Esophagus (tissue), 2 donors: ENCODE results near the gene PRCC. TPM values are rescaled to one million over a fixed set of nuclear protein-coding genes. Genes with fewer than 3 reads are reported as not detected.
A peak's percentile ranks its signal among the peaks of the same experiment; 100 is the strongest.

ENCODE experiments used
- H3K27ac ChIP-seq, 2 donors: one replicate each; pipeline ENCODE4 v1.5.1; 2013; ENCODE audit warnings: low read depth in 2 of 2, mild to moderate bottlenecking in 2 of 2, inconsistent platforms in 1 of 2, low read length in 1 of 2, moderate library complexity in 1 of 2
- H3K27me3 ChIP-seq, 2 donors: one replicate each; pipeline ENCODE4 v1.6.1; 2013; ENCODE audit warnings: low read length in 2 of 2, control low read depth in 1 of 2, mild to moderate bottlenecking in 1 of 2; ENCODE audit not compliant: insufficient read depth in 2 of 2, control insufficient read depth in 1 of 2
- H3K36me3 ChIP-seq, 2 donors: one replicate each; pipeline ENCODE4 v1.6.1; 2013; ENCODE audit warnings: low read length in 1 of 2; ENCODE audit not compliant: control insufficient read depth in 2 of 2, insufficient read depth in 2 of 2
- H3K4me1 ChIP-seq, 2 donors: one replicate each; pipeline ENCODE4 v1.6.1; 2013; ENCODE audit warnings: low read length in 1 of 2; ENCODE audit not compliant: control insufficient read depth in 2 of 2, insufficient read depth in 2 of 2
- H3K4me3 ChIP-seq, 2 donors: one replicate each; pipeline ENCODE4 v1.5.1; 2013; ENCODE audit warnings: low read length in 2 of 2, mild to moderate bottlenecking in 2 of 2, low read depth in 1 of 2, moderate library complexity in 1 of 2
- H3K9me3 ChIP-seq, 2 donors: one replicate each; pipeline ENCODE4 v1.6.1; 2013; ENCODE audit warnings: mild to moderate bottlenecking in 2 of 2, low read depth in 1 of 2, low read length in 1 of 2, moderate library complexity in 1 of 2; ENCODE audit not compliant: control insufficient read depth in 2 of 2, insufficient read depth in 1 of 2
- WGBS, 2 donors: extraction: QIAGEN DNeasy Blood & Tissue Kit; methylation state at CpG; one replicate each; pipeline ENCODE4 v1.1.7; 2013; 5-methylcytosine and 5-hydroxymethylcytosine counted together
- polyA plus RNA-seq, 2 donors: library from polyadenylated mRNA; stranded (reverse); fragments of 200-250 nt; gene quantifications; one replicate each; pipeline ENCODE4 v1.2.3, GENCODE V29; 2013
- donor health status: healthy with polysubstance abuse.
- donor health status: Bipolar disorder and iron deficiency.

PRCC gene, protein sequence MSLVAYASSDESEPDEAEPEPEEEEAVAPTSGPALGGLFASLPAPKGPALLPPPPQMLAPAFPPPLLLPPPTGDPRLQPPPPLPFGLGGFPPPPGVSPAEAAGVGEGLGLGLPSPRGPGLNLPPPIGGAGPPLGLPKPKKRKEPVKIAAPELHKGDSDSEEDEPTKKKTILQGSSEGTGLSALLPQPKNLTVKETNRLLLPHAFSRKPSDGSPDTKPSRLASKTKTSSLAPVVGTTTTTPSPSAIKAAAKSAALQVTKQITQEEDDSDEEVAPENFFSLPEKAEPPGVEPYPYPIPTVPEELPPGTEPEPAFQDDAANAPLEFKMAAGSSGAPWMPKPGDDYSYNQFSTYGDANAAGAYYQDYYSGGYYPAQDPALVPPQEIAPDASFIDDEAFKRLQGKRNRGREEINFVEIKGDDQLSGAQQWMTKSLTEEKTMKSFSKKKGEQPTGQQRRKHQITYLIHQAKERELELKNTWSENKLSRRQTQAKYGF
- polyA plus RNA-seq: 10 to 100 TPM; 36.6 to 41.8 TPM

GRCh38 chr1:156767101-156767878 lies at the start of gene PRCC:
TSS of gene PRCC (plus strand) at chr1:156767535. CDS start at chr1:156767772, 237 bp downstream.
- WGBS, 2 donors: 0% methylated on average over 42 to 50 of the region's 50 CpGs
- Histone ChIP-seq H3K9me3 (no peaks in the 10 kb centered on the region), H3K27me3 (no peaks in the 10 kb centered on the region), H3K36me3 (no peaks in the 10 kb centered on the region), H3K4me3 (peak within 1 kb of the TSS; percentile 91 to 94), H3K27ac (peak within 1 kb of the TSS; percentile 94 to 97), H3K4me1 (peaks cover 2 to 5% of the 10 kb centered on the region in 2 donors)

DNA sequence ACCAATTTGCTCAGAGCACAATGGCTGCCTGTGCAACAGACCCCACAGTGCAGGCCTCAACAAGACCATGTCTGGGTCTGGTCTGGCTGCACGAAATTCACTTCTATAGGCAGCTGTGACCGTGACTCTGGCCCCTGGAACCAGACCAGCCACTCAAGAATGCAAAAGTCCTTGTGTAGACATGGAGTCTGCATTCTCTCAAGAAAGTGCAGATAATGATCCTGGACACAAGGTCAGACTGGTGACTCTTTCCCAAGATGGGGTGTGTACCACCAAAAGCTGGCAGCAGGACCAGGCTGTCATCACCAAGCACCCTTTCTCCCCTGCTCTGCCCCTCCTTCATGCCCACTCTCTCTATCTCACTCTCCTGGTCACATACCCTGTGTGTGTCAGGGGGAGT lies 46.2 kb upstream of the PRCC start:
- H3K36me3 ChIP-seq: peaks cover 19 to 26% of the 10 kb centered on the region in 2 donors
- WGBS, 2 donors: 76 to 87% methylated on average over 2 of the region's 2 CpGs

DNA sequence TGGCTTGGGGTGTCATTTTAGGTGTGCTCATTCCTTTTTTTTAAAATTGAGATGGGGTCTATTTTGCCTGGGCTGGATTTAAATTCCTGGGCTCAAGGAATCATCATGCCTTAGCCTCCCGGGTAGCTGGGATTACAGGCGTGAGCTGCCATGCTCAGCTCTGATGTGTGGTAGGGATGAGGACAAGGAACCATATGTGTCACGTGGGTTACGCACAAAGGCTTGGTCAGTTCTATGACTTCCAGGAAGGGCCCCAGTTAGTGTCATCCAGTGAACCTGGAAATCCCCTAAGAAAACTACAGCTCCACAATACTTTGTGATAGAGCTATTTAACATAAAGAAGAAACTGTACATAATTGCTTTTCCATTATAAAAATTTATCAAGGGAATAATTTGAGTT lies 45.8 kb upstream of the PRCC start:
- H3K36me3 ChIP-seq: peaks cover 19 to 26% of the 10 kb centered on the region in 2 donors

More for the DNA sequence above, 46.2 kb upstream of the PRCC start:
- H3K27ac ChIP-seq: no peak overlapping the region
- H3K4me3 ChIP-seq: no peak overlapping the region
- no peaks in the 10 kb centered on the region for H3K27me3 ChIP-seq
- peaks cover 0 to 8% of the 10 kb centered on the region in 2 donors for H3K4me1 ChIP-seq
- no peaks in the 10 kb centered on the region for H3K9me3 ChIP-seq

GRCh38 chr1:156725683-156726280 lies 41.6 kb upstream of the PRCC start:
- no peaks in the 10 kb centered on the region for H3K27me3 ChIP-seq
- no peaks in the 10 kb centered on the region for H3K9me3 ChIP-seq
- peak overlapping the region in 1 of 2 donors; percentile 69 for H3K27ac ChIP-seq
- WGBS, 2 donors: 11 to 12% methylated on average over 18 of the region's 18 CpGs
- peaks cover 3 to 11% of the 10 kb centered on the region in 2 donors for H3K4me1 ChIP-seq
- peak overlapping the region; percentile 32 to 99 for H3K4me3 ChIP-seq
- H3K36me3 ChIP-seq: peaks cover 21 to 24% of the 10 kb centered on the region in 2 donors

More for the DNA sequence above, 45.8 kb upstream of the PRCC start:
- H3K4me1 ChIP-seq: peaks cover 0 to 8% of the 10 kb centered on the region in 2 donors
- no peaks in the 10 kb centered on the region for H3K9me3 ChIP-seq
- WGBS, 2 donors: 80 to 86% methylated on average over 4 of the region's 4 CpGs
- no peak overlapping the region for H3K27ac ChIP-seq
- H3K4me3 ChIP-seq: no peak overlapping the region
- H3K27me3 ChIP-seq: no peaks in the 10 kb centered on the region

DNA sequence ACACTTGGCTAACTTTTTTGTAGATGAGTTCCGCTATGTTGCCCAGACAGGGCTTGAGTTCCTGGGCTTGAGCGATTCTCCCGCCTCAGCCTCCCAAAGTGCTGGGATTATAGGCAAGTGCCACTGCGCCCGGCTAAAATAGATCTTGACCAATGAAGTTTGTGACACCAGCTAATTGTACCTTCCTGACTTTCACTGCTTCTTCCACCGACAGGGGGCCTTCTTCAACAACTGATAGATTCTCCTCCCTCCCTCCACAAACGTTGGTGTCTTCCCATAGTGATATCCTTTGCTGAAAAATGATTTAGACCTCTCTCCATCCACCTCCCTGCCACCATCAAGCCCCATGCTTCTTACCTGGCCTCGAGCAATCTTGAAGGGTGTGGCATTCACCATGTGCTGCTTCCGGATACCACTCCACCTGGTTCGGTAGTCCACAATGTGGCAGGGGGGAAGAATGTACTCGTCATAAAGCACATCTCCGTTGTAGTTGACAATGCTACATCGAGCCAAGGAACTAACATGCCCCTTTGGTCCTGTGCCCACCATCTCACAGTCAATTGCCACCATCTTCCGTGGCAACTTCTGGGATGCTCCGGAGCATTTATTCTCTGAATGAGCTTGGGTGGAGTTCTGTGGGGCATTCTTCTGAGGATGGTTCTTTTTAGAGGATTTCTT lies 40.6 kb upstream of the PRCC start:
- Histone ChIP-seq H3K27ac (peak overlapping the region in 1 of 2 donors; percentile 28), H3K4me3 (peak overlapping the region in 1 of 2 donors; percentile 99), H3K9me3 (no peaks in the 10 kb centered on the region), H3K27me3 (no peaks in the 10 kb centered on the region), H3K4me1 (peaks cover 3 to 11% of the 10 kb centered on the region in 2 donors), H3K36me3 (peaks cover 15 to 16% of the 10 kb centered on the region in 2 donors)
- WGBS, 2 donors: 34 to 35% methylated on average over 15 of the region's 15 CpGs

DNA sequence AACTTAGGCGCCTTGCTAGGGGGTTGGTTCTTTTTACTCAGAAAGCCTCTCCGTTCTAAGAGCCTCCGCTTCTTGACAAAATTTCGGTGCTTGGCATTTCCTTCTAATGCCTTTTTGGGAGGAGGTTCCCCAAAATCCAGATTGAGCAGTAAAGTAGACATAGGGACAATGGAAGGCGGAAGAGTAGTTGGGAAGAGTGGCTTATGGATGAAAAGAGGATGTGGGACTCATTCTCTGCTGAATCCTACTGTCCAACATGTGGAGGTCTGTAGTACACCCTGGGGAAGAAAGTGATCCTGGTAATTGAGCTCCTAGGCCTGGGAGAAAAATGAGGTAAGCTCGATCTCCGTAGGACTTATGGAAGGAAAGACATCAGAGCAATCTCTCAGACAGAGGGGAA lies 39.8 kb upstream of the PRCC start:
- peak overlapping the region in 1 of 2 donors; percentile 7 for H3K27ac ChIP-seq
- H3K4me1 ChIP-seq: peaks cover 3 to 11% of the 10 kb centered on the region in 2 donors
- WGBS, 2 donors: 43 to 48% methylated on average over 7 of the region's 7 CpGs
- peaks cover 15 to 16% of the 10 kb centered on the region in 2 donors for H3K36me3 ChIP-seq
- H3K27me3 ChIP-seq: no peaks in the 10 kb centered on the region
- H3K4me3 ChIP-seq: peak overlapping the region; percentile 92 to 99
- H3K9me3 ChIP-seq: no peaks in the 10 kb centered on the region

- Histone ChIP-seq H3K36me3 (peaks cover 11 to 12% of the 10 kb centered on the region in 2 donors), H3K4me1 (peaks cover 3 to 11% of the 10 kb centered on the region in 2 donors), H3K27me3 (no peaks in the 10 kb centered on the region), H3K4me3 (peak within 1 kb of the TSS; percentile 92 to 99), H3K9me3 (no peaks in the 10 kb centered on the region), H3K27ac (peak within 1 kb of the TSS; percentile 98)
- WGBS, 2 donors: 0% methylated on average over 45 to 46 of the region's 46 CpGs
Measured at GRCh38 chr1:156727926-156728598, 39.3 kb upstream of the PRCC start, which contains the start of gene METTL25B. TSS of gene METTL25B (plus strand) at chr1:156728469. CDS start at chr1:156729105, 636 bp downstream.

DNA sequence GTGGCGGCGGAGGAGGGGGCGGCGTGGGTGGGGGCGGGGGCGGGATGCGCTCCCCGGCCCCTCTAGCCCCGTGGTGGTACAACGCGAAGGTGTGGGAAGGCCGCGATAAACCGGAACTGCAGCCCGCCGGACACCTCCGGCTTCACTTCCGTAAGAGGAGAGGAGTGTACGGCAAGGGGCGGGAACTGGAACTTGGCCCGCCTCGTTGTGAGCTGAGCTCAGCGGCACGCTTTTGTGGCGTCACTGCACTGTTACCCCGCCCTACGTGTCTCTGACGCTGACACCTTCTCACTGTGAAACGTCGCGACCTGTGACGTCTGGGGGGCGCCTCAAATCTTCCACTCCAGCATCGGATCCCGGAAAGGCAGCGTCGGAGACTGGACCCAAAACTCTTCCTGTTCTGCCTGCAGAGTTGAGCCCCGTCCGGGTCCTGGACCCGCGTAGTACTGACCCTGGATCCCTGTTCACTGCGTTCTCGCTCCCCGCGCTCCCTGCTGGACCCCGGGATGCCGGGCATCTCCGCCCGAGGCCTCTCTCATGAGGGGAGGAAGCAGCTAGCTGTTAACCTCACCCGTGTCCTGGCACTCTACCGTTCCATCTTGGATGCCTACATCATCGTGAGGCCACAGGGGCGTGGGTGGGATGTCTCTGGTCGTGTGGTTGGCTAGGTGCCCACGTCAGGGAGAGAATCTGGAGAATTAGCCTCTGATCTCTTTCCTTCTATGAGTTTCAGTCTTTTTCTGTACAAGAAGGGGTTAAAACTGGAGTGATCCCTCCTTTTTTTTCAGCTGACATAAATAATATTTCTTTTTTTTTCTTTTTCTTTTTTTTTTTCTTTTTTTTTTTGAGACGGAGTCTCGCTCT lies 38.5 kb upstream of the PRCC start, which contains the start of gene ISG20L2:
ISG20L2 (minus strand) TSS at position 168 of the 864 bp plus-strand sequence. CDS start 1,114 bp downstream, outside the sequence.
- Histone ChIP-seq H3K9me3 (no peaks in the 10 kb centered on the region), H3K27ac (peak within 1 kb of the TSS; percentile 98), H3K4me3 (peak within 1 kb of the TSS; percentile 92 to 99), H3K36me3 (peaks cover 8 to 13% of the 10 kb centered on the region in 2 donors), H3K27me3 (no peaks in the 10 kb centered on the region), H3K4me1 (peaks cover 3 to 11% of the 10 kb centered on the region in 2 donors)
- 1 to 2% methylated on average over 55 to 57 of the region's 57 CpGs for WGBS, 2 donors
